NCI-H146 (cell line): ENCODE results near the gene OGT.

Source experiments
- DNase-seq: peaks from one replicate; lab custom pipeline; 2025; lab: John Stamatoyannopoulos, UW

Gene OGT

GRCh38 chrX:71622576-71623450 lies 89.9 kb downstream of the OGT start:
- DNase-seq = no peak

- no peak for DNase-seq
Observed at GRCh38 chrX:71623714-71624113, 90.8 kb downstream of the OGT start.

- DNase-seq = no peak
Observed at GRCh38 chrX:71625471-71625870, 92.6 kb downstream of the OGT start.
